ENCODE results near the gene PLCG2. TPM values are rescaled to one million over a fixed set of nuclear protein-coding genes. Genes with fewer than 3 reads are reported as not detected.

PLCG2 gene
- total and polyA plus RNA-seq, 7 donors, result 1.6 to 24.8 (median 3.6) TPM

DNA sequence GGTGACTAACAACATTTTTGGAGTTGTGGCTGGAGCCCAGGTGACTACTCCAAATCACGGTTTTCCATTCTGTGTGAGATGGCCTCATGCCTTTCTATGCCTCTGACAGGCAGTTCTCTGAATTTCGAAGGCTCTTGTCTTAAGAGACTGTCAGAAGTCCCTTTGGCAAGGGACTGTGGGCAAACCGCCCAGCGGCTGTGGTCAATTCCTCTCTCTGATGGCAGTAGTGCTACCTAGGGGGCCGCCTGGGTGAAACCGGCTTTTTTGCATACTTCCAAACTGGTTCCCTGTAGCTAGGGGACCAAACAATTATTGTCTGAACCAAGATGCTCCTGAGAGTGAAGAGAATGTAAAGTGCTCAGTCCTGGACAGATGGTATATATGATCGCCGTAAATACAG is 145.9 kb downstream of the PLCG2 start:
- no peak overlapping the region for H3K4me3 ChIP-seq
- WGBS, 2 donors, result 87 to 88% methylated on average over 8 of the region's 8 CpGs
- no peaks in the 10 kb centered on the region for H3K27me3 ChIP-seq
- no peak for TF ChIP-seq POLR2AphosphoS5 (IDR thresholded peaks at IDR 0.05)
- no peak for TF ChIP-seq EP300 (IDR thresholded peaks at IDR 0.05)
- TF ChIP-seq POLR2A (IDR thresholded peaks at IDR 0.05), result no peak
- no peak for DNase-seq
- H3K27ac ChIP-seq, result no peak overlapping the region
- H3K4me1 ChIP-seq, result peaks cover 0 to 6% (median 0%) of the 10 kb centered on the region in 4 donors
- intact Hi-C loops (cut with DNase I), result no loop called here
- no peaks in the 10 kb centered on the region for H3K36me3 ChIP-seq
- no peaks in the 10 kb centered on the region for H3K9me3 ChIP-seq

DNA sequence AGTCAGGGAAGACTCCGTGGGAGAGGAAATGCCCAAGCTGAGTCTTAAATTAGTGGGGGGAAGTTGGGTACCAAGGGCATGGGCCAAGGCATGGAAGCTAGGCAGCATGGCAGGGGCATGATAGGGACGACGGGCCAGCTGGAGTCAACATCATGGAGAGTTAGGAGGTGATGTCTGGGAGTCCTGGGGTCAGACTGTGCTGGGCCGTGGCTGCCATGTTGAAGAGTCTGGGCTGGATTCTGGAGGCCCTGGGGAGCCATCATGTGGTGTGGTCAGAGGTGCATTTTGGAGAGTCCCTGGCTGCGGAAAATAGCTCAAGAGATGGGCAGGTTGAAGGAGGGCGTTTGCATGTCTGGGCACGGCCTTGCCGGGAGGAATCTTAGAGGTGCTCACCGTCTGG is 146.9 kb downstream of the PLCG2 start:
- intact Hi-C loops (cut with DNase I), result no loop called here
- TF ChIP-seq, protein P1, sequence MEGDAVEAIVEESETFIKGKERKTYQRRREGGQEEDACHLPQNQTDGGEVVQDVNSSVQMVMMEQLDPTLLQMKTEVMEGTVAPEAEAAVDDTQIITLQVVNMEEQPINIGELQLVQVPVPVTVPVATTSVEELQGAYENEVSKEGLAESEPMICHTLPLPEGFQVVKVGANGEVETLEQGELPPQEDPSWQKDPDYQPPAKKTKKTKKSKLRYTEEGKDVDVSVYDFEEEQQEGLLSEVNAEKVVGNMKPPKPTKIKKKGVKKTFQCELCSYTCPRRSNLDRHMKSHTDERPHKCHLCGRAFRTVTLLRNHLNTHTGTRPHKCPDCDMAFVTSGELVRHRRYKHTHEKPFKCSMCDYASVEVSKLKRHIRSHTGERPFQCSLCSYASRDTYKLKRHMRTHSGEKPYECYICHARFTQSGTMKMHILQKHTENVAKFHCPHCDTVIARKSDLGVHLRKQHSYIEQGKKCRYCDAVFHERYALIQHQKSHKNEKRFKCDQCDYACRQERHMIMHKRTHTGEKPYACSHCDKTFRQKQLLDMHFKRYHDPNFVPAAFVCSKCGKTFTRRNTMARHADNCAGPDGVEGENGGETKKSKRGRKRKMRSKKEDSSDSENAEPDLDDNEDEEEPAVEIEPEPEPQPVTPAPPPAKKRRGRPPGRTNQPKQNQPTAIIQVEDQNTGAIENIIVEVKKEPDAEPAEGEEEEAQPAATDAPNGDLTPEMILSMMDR (IDR thresholded peaks at IDR 0.05), result no peak
- TF ChIP-seq POLR2A (IDR thresholded peaks at IDR 0.05), result no peak
- TF ChIP-seq EP300 (IDR thresholded peaks at IDR 0.05), result no peak
- TF ChIP-seq POLR2AphosphoS5 (IDR thresholded peaks at IDR 0.05), result no peak
- WGBS, 2 donors, result 79 to 88% methylated on average over 9 of the region's 9 CpGs

DNA sequence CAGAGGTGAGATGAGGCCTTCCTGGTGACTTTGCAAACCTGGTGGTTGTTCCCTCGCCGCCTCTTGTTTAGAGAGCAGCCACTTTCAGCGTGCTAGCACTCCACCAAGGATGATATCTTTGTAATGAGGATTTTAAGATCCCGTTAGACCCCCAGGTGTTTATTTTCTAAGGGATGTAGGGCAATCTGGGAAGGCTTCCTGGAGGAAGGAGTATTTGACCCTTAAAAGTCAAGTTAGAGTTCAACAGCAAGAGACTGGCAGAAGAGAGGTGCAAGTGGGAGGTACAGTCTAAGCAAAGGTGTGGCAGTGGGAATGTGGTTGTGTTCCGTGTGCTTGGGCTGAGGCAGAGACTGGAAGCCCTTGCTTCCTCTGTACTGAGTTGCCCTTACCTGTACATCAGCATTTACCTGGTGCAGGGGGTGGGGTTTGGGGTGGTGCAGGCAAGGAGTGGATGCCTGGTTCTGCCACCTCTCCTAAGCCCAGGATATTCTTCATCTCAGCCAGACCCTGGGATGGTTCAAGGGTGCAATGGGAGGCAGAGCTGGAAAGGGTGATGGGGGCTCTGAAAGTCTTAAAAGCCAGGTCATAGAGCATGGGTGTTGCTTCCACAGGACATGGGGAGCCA is 148.6 kb downstream of the PLCG2 start:
- Histone ChIP-seq H3K4me1 (no peaks in the 10 kb centered on the region), H3K36me3 (no peaks in the 10 kb centered on the region), H3K27ac (no peak overlapping the region), H3K4me3 (no peak overlapping the region), H3K9me3 (no peaks in the 10 kb centered on the region), H3K27me3 (no peaks in the 10 kb centered on the region)
- intact Hi-C loops (cut with DNase I), result no loop called here
- no peak for DNase-seq
- WGBS, 2 donors, result 73 to 87% methylated on average over 5 of the region's 5 CpGs
- TF ChIP-seq EP300 (IDR thresholded peaks at IDR 0.05) (no peak), POLR2AphosphoS5 (IDR thresholded peaks at IDR 0.05) (no peak), POLR2A (IDR thresholded peaks at IDR 0.05) (no peak)
- TF ChIP-seq, protein P1 (IDR thresholded peaks at IDR 0.05), result no peak

More for the DNA sequence above, 146.9 kb downstream of the PLCG2 start:
- no peak for DNase-seq
- no peak overlapping the region for H3K27ac ChIP-seq
- peaks cover 0 to 6% (median 0%) of the 10 kb centered on the region in 4 donors for H3K4me1 ChIP-seq
- H3K9me3 ChIP-seq, result no peaks in the 10 kb centered on the region
- no peaks in the 10 kb centered on the region for H3K27me3 ChIP-seq
- H3K36me3 ChIP-seq, result no peaks in the 10 kb centered on the region
- H3K4me3 ChIP-seq, result no peak overlapping the region

DNA sequence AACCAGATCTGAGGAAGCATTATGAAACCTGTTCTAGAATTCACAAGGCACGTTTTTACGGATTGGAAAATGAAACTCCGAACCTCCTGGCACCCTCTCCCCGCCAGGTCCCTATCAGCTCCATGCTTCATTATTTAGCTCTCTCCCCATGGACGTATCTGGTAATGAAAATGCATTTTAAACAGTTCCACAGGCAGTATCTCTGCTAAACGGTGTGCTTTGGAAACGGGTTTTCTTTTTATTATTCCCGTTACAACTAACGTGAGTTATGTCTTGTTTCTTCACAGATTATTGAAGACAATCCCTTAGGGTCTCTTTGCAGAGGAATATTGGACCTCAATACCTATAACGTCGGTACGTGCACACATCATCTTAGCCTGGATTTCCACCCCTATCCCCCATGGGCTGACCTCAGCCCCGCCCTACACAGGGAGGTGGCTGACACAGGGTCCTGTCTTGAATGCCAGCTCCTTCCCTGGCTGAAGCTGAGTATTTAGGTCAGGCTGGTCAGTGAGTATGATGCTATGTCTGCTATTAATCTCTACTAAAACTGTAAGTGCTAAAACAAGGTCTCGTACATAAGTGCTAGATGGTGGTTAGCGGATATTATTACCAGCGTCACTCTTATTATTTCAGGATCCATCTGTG is 149.3 kb downstream of the PLCG2 start:
- DNase-seq, result no peak
- H3K27ac ChIP-seq, result no peak overlapping the region
- intact Hi-C loops (cut with DNase I), result no loop called here
- no peaks in the 10 kb centered on the region for H3K27me3 ChIP-seq
- TF ChIP-seq POLR2A (IDR thresholded peaks at IDR 0.05) (no peak), POLR2AphosphoS5 (IDR thresholded peaks at IDR 0.05) (no peak), EP300 (IDR thresholded peaks at IDR 0.05) (no peak)
- TF ChIP-seq, protein P1 (IDR thresholded peaks at IDR 0.05), result no peak
- H3K4me3 ChIP-seq, result no peak overlapping the region
- WGBS, 2 donors, result 81 to 91% methylated on average over 16 of the region's 16 CpGs
- H3K4me1 ChIP-seq, result no peaks in the 10 kb centered on the region
- H3K9me3 ChIP-seq, result no peaks in the 10 kb centered on the region
- H3K36me3 ChIP-seq, result no peaks in the 10 kb centered on the region

DNA sequence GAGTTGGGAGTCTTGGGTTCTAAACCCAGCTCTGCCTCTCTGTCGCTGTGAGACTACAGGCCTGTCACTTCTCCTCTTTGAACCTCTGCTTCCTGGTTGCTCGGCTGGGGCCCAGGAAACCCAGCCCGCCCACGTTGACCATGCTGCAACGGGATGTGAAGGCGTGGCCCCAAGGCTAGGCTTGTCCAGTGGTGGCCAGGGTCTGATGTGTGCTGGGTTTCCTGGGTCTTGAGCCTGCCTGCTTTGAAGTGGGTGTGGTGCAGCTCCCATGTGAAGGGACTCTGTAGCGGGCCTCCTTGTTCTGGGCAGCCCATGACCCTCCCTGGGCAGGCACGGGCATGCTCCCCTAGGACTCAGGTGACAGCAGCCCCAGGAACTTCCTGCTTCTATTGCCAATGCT is 149.9 kb downstream of the PLCG2 start:
- intact Hi-C loops (cut with DNase I), result no loop called here
- TF ChIP-seq, protein P1 (IDR thresholded peaks at IDR 0.05), result no peak
- TF ChIP-seq EP300 (IDR thresholded peaks at IDR 0.05) (no peak), POLR2A (IDR thresholded peaks at IDR 0.05) (no peak), POLR2AphosphoS5 (IDR thresholded peaks at IDR 0.05) (no peak)
- no peaks in the 10 kb centered on the region for H3K4me1 ChIP-seq
- 28 to 59% methylated on average over 8 of the region's 8 CpGs for WGBS, 2 donors
- no peak for DNase-seq
- no peak overlapping the region for H3K27ac ChIP-seq
- H3K9me3 ChIP-seq, result no peaks in the 10 kb centered on the region
- no peaks in the 10 kb centered on the region for H3K36me3 ChIP-seq
- H3K4me3 ChIP-seq, result no peak overlapping the region
- no peaks in the 10 kb centered on the region for H3K27me3 ChIP-seq
